SKM-1 (cell line): Measurements from ENCODE around the gene CDK14.

Experiments
- DNase-seq: peaks from one replicate; lab custom pipeline; 2025; ENCODE audit not compliant: unreplicated experiment; lab: John Stamatoyannopoulos, UW

Gene CDK14

GRCh38 chr7:91041141-91041540 is 445.0 kb downstream of the CDK14 start:
- DNase-seq, result no peak

DNA sequence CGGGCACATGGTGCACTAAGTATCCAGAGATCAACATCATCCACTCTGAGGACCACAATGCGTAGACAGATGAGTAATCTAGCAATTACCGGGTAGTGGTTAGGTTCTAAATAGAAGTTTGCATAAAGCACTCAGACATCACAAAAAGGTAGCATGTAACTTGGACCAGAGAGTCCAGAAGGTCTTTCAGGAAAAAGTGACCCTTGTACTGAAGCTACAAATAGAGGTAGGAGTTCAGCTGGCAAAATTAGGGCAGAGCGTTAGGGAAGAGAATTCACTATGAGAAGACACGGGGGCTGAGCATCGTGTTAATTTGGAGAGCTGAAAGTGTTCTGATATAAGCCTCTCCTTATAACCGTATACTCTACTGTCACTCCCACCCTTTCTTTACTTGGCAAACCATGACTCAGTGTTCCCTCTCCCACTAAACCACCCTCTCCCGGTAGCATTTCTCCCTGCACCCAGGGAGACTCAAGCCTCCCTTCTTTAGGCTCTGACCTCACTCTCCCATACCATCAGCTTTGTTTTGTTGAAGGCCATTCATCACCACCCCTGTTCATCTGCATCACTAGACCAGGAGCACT is 445.9 kb downstream of the CDK14 start:
- DNase-seq, result no peak

GRCh38 chr7:91043186-91043585 is 447.1 kb downstream of the CDK14 start:
- no peak for DNase-seq

DNA sequence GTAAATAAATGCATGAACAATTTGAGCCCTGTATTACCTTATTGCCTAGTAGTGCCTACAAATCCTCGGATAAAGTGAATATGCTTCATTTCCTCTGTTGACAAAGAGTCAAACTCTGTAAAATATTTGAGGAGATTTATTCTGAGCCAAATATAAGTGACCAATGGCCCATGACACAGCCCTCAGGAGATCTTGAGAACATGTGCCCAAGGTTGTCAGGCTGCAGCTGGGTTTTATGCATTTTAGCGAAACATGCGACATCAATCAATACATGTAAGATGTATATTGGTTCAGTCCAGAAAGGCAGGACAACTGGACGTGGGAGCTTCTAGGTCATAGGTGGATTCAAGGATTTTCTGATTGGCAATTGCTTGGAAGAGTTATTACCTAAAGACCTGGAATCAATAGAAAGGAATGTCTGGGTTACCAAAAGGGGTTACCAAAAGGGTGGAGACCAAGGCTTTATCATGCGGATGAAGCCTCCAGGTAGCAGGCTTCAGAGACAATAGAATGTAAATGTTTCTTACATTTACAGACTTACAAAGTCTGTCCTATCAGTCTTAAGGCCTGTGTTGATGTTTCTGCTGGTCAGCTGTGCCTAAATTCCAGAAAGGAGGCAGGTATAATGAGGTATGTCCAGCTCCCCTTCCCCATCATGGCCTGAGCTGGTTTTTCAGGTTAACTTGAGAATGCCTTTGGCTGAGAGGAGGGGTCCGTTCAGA is 448.0 kb downstream of the CDK14 start:
- DNase-seq, result no peak

DNA sequence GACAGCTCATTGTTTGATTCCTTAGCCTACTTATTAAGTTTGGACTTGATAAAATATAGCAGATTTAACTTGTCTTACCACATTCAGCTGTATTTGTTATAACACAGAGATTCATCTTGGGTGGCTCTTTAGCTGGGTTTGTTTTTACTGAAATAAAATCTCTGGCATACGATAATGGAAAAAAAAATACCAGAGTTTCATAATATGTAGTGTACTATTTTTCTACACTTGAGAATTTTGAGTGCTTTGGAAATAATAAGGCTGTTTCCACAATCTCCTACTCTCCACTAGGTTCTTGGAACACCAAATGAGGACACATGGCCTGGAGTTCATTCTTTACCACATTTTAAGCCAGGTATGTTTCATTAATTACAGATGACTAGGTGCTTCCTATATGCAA is 449.5 kb downstream of the CDK14 start:
- DNase-seq, result no peak

GRCh38 chr7:91046322-91047089 is 450.4 kb downstream of the CDK14 start:
- no peak for DNase-seq

DNA sequence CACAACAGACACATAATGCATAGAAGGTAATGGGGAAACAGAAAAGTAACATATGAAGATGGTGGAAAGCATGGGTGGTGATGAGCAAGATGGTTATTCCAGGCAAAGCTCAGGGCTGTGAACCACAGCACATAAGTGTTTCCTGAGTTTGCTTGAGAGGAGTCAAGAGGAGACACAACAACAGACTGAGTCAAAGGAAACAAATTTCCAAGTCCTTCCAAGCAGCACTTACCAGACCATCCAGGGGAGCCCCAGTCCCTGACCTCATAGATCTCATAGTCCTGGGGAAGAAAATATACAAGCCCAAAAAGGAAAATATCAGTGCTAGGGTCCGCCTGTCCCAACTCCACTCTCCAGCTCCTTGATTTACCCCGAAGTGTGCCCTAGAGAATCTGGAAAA is 451.5 kb downstream of the CDK14 start:
- no peak for DNase-seq

GRCh38 chr7:91050677-91051076 is 454.6 kb downstream of the CDK14 start:
- no peak for DNase-seq

- DNase-seq, result no peak
Measured at GRCh38 chr7:91051966-91052365, 455.8 kb downstream of the CDK14 start.

DNA sequence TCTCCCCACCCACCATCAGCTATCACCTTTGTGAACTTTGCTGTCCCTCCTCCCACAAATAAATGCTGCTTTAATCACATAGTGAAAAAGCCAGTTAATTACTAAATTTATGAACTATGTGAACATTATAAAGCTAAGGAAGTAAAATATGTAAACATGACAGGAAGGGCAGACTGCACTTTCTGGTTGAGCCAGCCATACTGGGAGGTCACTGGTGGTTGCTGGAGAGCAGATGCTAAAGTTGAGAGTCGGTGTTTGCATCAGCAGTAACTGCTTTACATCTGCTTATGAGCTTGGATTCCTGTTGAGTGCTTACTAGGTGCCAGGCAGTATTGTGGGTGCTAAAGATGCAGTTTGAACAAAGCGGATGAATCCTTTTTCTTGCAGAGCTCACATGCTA is 458.3 kb downstream of the CDK14 start:
- no peak for DNase-seq

DNA sequence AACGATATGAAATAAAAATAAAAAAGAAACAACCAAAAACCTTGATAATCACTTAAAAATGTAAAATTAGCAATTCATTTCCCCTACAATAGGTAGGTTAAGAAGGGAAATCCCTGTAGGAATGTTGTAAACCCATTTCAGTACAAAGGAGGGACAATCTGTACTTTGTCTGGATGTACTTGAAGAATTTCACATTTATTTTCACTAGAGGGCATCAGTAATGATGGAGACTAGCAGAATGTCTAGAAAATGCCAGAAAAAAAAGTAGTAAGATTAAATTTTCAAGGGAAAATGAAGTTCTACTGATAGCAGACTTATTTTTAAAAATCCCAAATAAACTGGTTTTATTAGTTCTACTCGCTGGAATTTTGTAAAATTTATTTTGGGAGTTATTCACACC is 459.1 kb downstream of the CDK14 start:
- no peak for DNase-seq

- no peak for DNase-seq
Measured at GRCh38 chr7:91062713-91063112, 466.6 kb downstream of the CDK14 start.

DNA sequence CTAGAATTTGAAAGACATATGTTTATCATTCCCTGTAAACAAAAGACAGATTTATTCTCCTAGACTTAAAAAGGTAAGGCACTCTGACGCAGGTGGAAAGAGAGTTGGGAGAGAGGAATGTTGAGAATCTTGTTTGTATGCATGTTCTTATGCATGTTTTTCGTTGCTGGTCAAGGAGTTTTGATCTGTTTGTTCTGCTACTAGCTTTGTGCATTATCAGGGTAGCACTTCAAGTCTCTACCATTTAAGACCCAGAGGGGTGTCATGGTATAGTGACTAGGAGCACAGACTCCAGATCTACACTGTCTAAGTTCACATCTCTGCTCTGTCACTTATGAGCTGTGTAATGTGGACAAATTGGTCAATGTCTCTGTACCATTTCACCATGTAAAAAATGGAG is 467.9 kb downstream of the CDK14 start:
- DNase-seq, result no peak

GRCh38 chr7:91064938-91065337 is 468.8 kb downstream of the CDK14 start:
- no peak for DNase-seq

- no peak for DNase-seq
Measured at GRCh38 chr7:91066627-91067026, 470.5 kb downstream of the CDK14 start.

DNA sequence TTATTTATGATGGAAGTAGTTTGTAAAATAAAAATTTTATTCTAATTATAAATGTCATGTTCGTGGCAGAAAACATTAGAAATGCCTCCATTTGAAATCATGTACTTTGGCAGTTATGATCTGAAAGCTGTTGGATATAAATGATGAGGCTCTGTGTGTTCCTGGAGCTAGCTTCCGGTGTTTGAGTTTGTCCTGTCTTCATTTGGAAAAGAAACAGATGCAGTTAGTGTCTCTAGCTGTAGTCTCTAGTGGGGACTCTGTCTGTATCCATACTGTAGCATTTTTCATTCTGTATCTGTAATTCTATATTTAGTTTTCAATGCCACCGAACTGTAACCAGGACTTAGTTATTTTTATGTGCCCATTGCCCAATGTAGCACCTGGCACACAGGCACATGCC is 471.1 kb downstream of the CDK14 start:
- no peak for DNase-seq

DNA sequence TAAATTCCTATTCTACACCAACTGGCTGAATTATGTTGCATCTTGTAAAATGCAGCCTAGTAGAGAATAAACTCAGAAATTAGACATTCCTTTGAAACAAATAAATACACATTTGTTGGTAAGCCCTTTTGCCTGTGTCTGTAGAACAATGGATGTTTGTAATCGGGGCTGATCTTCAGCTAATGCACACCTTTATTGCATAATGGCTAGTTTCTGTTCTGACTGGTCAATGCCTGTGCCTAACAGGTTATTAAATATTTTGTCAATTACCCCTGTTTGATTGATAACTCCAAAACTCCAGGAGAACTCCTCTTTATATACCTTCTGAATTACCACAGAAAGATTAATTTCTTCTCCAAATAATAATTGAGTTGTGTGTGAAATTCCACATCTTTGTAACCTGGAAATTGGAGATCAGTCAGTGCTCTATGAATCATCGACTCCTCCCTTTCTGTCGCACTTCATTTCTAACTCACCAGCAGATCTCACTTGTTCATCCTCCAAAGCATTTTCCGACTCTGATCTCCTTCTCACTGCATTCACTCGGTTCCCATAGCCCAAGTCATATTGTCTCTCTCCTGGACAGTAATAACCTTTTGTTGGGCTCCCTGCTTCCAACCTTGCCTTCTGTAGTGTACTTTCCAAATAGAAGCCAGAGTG is 472.1 kb downstream of the CDK14 start:
- DNase-seq, result no peak

DNA sequence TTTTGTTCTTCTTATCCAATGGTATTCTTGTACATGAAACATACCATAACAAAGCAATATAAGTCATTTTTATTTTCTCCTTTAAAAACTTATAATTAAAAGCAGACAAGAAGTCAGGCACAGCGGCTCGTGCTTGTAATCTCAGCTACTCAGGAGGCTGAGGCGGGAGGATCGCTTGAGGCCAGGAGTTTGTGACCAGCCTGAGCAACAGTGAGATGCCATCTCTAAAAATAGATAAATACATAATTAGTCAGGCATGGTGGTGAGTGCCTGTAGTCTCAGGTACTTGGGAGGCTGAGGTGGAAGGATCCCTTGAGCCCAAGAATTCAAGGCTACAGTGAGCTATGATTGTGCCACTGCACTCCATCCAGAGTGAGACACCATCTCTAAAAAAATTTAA is 473.0 kb downstream of the CDK14 start:
- no peak for DNase-seq

DNA sequence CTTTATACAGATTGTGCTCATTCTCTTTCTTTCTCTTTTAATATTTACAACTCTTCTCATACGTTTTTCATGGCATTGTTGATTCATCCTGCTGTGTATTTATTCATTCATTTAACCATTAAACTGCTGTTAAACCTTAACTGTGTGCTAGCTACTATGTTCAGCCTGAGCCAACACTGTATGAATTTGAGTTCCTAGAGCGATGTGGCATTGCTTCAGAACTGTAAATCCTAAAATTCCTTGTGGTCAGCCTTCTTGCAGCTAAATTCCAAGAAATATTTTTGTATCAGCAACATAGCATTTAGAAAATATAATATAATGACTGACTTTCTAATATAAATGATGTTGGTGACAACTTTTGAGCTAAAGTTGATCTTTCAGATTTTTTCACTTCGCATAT is 483.4 kb downstream of the CDK14 start:
- DNase-seq, result no peak

DNA sequence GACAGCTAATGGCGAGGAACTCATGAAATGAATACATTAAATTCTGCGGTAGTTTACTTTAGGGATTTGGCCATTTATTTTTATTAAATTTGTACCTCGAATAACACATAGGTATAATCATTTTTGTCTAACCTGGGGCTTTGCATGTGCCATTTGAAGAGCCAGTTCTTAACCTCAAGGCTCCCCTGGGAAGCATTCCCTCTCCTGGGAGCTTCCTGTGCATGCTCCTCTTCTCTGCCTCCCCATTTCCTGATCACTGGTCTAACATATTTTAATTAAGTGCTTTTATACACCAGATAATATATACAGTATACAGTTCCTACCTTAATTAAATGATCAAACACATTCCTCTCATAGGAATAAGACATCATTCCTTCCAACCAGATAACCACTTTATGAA is 484.2 kb downstream of the CDK14 start:
- DNase-seq, result no peak

DNA sequence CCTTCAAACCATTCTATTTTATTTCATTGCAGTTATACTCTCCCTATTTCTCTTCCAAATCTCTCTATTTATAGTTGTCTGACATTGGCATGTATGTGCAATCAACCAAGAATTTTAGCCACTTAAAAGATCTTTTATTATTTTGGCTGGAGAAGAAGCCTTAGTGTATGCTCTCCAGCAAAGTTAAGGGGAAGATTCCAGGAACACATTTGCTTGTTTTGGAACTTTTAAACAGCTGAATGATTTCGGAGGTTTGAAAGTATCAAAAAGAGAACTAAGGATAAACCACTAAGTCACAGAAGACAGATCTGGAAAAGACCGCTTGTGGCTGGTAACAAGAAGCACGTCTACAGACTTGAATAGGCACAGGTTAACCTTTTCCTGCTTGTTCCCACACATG is 485.9 kb downstream of the CDK14 start:
- DNase-seq, result no peak
